ENCODE data around the gene GTF3C1. TPM values are rescaled to one million over a fixed set of nuclear protein-coding genes. Genes with fewer than 3 reads are reported as not detected.

The GTF3C1 gene
- total and polyA plus RNA-seq, 4 donors = 15.3 to 28.0 (median 22.2) TPM

DNA sequence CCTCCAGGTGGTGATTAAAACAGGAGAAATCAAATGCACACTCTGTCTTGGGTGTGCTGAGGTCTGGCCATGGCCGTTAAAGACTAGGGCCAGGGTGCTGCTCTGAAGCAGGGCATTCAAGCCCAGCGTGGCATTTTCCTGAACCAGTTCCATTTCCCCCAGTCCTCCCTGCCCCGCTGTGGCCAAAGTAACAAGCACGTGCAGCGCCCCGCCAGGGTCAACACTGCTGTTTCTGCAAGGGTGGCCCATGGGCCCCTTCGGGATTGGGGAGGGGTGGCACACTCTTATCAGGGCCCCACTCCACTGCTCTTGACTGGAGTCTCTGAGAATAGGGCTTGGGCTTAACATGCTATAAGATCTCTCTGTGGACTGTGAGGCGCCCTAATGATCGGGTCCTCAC, 74.8 kb downstream of the GTF3C1 start:
- H3K27ac ChIP-seq (ENCODE audit: low read depth in 1 of 2, low read length in 2 of 2) = no peak overlapping the region
- no peaks in the 10 kb centered on the region for H3K4me1 ChIP-seq (ENCODE audit: control insufficient read depth in 4 of 4, insufficient read depth in 4 of 4, low read length in 3 of 4)
- no peak overlapping the region for H3K9ac ChIP-seq (ENCODE audit: low read depth in 1 of 2, low read length in 2 of 2)
- no peak for DNase-seq (ENCODE audit: low spot score)
- no peaks in the 10 kb centered on the region for H3K9me3 ChIP-seq (ENCODE audit: control insufficient read depth in 4 of 4, low read length in 3 of 4)
- no peak overlapping the region for H3K4me3 ChIP-seq (ENCODE audit: low read depth in 1 of 3, low read length in 3 of 3)
- peaks cover 8 to 85% (median 53%) of the 10 kb centered on the region in 4 donors for H3K36me3 ChIP-seq (ENCODE audit: control insufficient read depth in 4 of 4, insufficient read depth in 3 of 4, low read depth in 1 of 4, low read length in 3 of 4)
- no peaks in the 10 kb centered on the region for H3K27me3 ChIP-seq (ENCODE audit: control insufficient read depth in 4 of 4, insufficient read depth in 4 of 4, low read length in 3 of 4)
- TF ChIP-seq FOXA1 (IDR thresholded peaks at IDR 0.05) = no peak
- TF ChIP-seq, protein P1, sequence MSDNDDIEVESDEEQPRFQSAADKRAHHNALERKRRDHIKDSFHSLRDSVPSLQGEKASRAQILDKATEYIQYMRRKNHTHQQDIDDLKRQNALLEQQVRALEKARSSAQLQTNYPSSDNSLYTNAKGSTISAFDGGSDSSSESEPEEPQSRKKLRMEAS (IDR thresholded peaks at IDR 0.05) = no peak
- no peak for TF ChIP-seq RAD21 (IDR thresholded peaks at IDR 0.05)
- TF ChIP-seq, protein P2, sequence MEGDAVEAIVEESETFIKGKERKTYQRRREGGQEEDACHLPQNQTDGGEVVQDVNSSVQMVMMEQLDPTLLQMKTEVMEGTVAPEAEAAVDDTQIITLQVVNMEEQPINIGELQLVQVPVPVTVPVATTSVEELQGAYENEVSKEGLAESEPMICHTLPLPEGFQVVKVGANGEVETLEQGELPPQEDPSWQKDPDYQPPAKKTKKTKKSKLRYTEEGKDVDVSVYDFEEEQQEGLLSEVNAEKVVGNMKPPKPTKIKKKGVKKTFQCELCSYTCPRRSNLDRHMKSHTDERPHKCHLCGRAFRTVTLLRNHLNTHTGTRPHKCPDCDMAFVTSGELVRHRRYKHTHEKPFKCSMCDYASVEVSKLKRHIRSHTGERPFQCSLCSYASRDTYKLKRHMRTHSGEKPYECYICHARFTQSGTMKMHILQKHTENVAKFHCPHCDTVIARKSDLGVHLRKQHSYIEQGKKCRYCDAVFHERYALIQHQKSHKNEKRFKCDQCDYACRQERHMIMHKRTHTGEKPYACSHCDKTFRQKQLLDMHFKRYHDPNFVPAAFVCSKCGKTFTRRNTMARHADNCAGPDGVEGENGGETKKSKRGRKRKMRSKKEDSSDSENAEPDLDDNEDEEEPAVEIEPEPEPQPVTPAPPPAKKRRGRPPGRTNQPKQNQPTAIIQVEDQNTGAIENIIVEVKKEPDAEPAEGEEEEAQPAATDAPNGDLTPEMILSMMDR (IDR thresholded peaks at IDR 0.05; ENCODE audit: low read depth, low read length, missing input control) = no peak
- TF ChIP-seq, protein P3, sequence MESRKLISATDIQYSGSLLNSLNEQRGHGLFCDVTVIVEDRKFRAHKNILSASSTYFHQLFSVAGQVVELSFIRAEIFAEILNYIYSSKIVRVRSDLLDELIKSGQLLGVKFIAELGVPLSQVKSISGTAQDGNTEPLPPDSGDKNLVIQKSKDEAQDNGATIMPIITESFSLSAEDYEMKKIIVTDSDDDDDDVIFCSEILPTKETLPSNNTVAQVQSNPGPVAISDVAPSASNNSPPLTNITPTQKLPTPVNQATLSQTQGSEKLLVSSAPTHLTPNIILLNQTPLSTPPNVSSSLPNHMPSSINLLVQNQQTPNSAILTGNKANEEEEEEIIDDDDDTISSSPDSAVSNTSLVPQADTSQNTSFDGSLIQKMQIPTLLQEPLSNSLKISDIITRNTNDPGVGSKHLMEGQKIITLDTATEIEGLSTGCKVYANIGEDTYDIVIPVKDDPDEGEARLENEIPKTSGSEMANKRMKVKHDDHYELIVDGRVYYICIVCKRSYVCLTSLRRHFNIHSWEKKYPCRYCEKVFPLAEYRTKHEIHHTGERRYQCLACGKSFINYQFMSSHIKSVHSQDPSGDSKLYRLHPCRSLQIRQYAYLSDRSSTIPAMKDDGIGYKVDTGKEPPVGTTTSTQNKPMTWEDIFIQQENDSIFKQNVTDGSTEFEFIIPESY (IDR thresholded peaks at IDR 0.05) = no peak
- no peak for TF ChIP-seq YY1 (IDR thresholded peaks at IDR 0.05)
- no peak for TF ChIP-seq TAF1 (conservative IDR thresholded peaks at IDR 0.05)
- TF ChIP-seq, protein P4, sequence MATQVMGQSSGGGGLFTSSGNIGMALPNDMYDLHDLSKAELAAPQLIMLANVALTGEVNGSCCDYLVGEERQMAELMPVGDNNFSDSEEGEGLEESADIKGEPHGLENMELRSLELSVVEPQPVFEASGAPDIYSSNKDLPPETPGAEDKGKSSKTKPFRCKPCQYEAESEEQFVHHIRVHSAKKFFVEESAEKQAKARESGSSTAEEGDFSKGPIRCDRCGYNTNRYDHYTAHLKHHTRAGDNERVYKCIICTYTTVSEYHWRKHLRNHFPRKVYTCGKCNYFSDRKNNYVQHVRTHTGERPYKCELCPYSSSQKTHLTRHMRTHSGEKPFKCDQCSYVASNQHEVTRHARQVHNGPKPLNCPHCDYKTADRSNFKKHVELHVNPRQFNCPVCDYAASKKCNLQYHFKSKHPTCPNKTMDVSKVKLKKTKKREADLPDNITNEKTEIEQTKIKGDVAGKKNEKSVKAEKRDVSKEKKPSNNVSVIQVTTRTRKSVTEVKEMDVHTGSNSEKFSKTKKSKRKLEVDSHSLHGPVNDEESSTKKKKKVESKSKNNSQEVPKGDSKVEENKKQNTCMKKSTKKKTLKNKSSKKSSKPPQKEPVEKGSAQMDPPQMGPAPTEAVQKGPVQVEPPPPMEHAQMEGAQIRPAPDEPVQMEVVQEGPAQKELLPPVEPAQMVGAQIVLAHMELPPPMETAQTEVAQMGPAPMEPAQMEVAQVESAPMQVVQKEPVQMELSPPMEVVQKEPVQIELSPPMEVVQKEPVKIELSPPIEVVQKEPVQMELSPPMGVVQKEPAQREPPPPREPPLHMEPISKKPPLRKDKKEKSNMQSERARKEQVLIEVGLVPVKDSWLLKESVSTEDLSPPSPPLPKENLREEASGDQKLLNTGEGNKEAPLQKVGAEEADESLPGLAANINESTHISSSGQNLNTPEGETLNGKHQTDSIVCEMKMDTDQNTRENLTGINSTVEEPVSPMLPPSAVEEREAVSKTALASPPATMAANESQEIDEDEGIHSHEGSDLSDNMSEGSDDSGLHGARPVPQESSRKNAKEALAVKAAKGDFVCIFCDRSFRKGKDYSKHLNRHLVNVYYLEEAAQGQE (IDR thresholded peaks at IDR 0.05) = no peak
- no peak for TF ChIP-seq HNF4A (conservative IDR thresholded peaks at IDR 0.05)
- TF ChIP-seq, protein P5, sequence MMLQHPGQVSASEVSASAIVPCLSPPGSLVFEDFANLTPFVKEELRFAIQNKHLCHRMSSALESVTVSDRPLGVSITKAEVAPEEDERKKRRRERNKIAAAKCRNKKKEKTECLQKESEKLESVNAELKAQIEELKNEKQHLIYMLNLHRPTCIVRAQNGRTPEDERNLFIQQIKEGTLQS (IDR thresholded peaks at IDR 0.05) = no peak
- WGBS = 97% methylated on average over 9 of the region's 9 CpGs

DNA sequence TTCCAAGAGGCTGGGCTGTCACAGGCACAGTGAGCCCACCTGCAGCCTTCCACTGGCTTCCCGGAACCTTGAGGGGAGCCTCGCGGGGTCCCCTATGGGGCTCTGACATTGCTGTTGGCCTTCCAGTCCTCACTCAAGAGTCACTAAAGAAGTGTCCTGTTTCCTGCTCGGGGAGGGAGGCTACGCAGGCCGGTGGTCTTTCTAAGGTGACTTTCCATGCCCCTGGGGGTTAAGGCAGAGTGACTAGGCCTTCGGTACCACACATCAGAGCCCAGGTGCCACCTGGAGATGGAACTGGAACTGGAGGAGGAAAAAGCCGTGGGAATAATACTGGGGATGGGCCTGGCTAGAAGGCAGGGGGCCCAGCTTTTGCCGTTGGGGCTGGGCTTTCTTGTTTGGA, 75.7 kb downstream of the GTF3C1 start:
- DNase-seq (ENCODE audit: low spot score) = no peak
- no peak for TF ChIP-seq JUND (IDR thresholded peaks at IDR 0.05)
- TF ChIP-seq RXRA (IDR thresholded peaks at IDR 0.05) = no peak
- TF ChIP-seq SP1 (IDR thresholded peaks at IDR 0.05) = no peak
- TF ChIP-seq GABPA (IDR thresholded peaks at IDR 0.05 in 1 of 2, conservative IDR thresholded peaks at IDR 0.05 in 1 of 2) = no peak
- no peak for TF ChIP-seq HNF4A (conservative IDR thresholded peaks at IDR 0.05)
- TF ChIP-seq, protein P4 (IDR thresholded peaks at IDR 0.05) = no peak
- TF ChIP-seq RAD21 (IDR thresholded peaks at IDR 0.05) = no peak
- TF ChIP-seq, protein P1 (IDR thresholded peaks at IDR 0.05) = no peak
- no peak for TF ChIP-seq FOXA2 (IDR thresholded peaks at IDR 0.05)
- TF ChIP-seq, protein P5 (IDR thresholded peaks at IDR 0.05) = no peak
- no peak for TF ChIP-seq NR2F2 (IDR thresholded peaks at IDR 0.05)
- TF ChIP-seq TAF1 (conservative IDR thresholded peaks at IDR 0.05) = no peak
- TF ChIP-seq HNF4G (IDR thresholded peaks at IDR 0.05) = no peak
- no peak for TF ChIP-seq EGR1 (IDR thresholded peaks at IDR 0.05; ENCODE audit: low read depth in 2 of 2)
- no peak for TF ChIP-seq FOXA1 (IDR thresholded peaks at IDR 0.05)

More for the DNA sequence above, 75.7 kb downstream of the GTF3C1 start:
- H3K4me3 ChIP-seq (ENCODE audit: low read depth in 1 of 3, low read length in 3 of 3) = no peak overlapping the region
- H3K9ac ChIP-seq (ENCODE audit: low read depth in 1 of 2, low read length in 2 of 2) = no peak overlapping the region
- H3K27me3 ChIP-seq (ENCODE audit: control insufficient read depth in 4 of 4, insufficient read depth in 4 of 4, low read length in 3 of 4) = no peaks in the 10 kb centered on the region
- no peaks in the 10 kb centered on the region for H3K4me1 ChIP-seq (ENCODE audit: control insufficient read depth in 4 of 4, insufficient read depth in 4 of 4, low read length in 3 of 4)
- H3K36me3 ChIP-seq (ENCODE audit: control insufficient read depth in 4 of 4, insufficient read depth in 3 of 4, low read depth in 1 of 4, low read length in 3 of 4) = peaks cover 9 to 92% (median 56%) of the 10 kb centered on the region in 4 donors
- no peaks in the 10 kb centered on the region for H3K9me3 ChIP-seq (ENCODE audit: control insufficient read depth in 4 of 4, low read length in 3 of 4)
- WGBS = 96% methylated on average over 9 of the region's 9 CpGs
- no peak overlapping the region for H3K27ac ChIP-seq (ENCODE audit: low read depth in 1 of 2, low read length in 2 of 2)

Measured in liver (tissue), 9 donors.